Stimulated activated CD4-positive, alpha-beta T cell treated with anti-CD3 and anti-CD28 coated beads, Interleukin-2, amount 100 ng/mL, for 48 hours (primary cell): ENCODE results near the gene TRIM49B.
"Not testable (repeated sequence)": the region's sequence is repeated elsewhere in the genome, so short reads cannot be mapped to it uniquely, and the experiment has no call there.

Experiments
- DNase-seq, 2 donors: peaks; one replicate each; pipeline ENCODE4 v3.0.0-alpha.2; 2020

The TRIM49B gene

GRCh38 chr11:49028523-49028922 lies at the start of gene TRIM49B:
TRIM49B (plus strand) TSS chr11:49028823; CDS start chr11:49031600, 2,777 bp downstream.
- not testable (repeated sequence) for DNase-seq

- DNase-seq = not testable (repeated sequence)
Observed at GRCh38 chr11:48983785-48984184, 44.8 kb upstream of the TRIM49B start, which contains the start of gene TRIM51G. TRIM51G (minus strand) TSS chr11:48983885; CDS start chr11:48981695, 2,190 bp downstream.

- DNase-seq = not testable (repeated sequence)
Observed at GRCh38 chr11:49048229-49048628, 19.6 kb downstream of the TRIM49B start.

- not testable (repeated sequence) for DNase-seq
Observed at GRCh38 chr11:49049821-49050220, 21.2 kb downstream of the TRIM49B start.

- not testable (repeated sequence) for DNase-seq
Observed at GRCh38 chr11:49059012-49059411, 30.4 kb downstream of the TRIM49B start, which contains the start of gene TRIM64C. TRIM64C (minus strand) TSS chr11:49059112; CDS start chr11:49059112, 0 bp downstream.

- not testable (repeated sequence) for DNase-seq
Observed at GRCh38 chr11:49069897-49070296, 41.3 kb downstream of the TRIM49B start.
